ENCODE data around the gene ILK.

Gene ILK

GRCh38 chr11:6631361-6631890 is 27.9 kb downstream of the ILK start:
- no peak for DNase-seq (ENCODE audit: low read depth)
- TF ChIP-seq CTCF (IDR thresholded peaks at IDR 0.05; ENCODE audit: control insufficient read depth, extremely low read depth, insufficient read depth) = no peak
- H3K4me3 ChIP-seq (ENCODE audit: low read depth, low read length) = no peak overlapping the region

- H3K4me3 ChIP-seq (ENCODE audit: low read depth, low read length) = no peak overlapping the region
- no peak for TF ChIP-seq CTCF (IDR thresholded peaks at IDR 0.05; ENCODE audit: control insufficient read depth, extremely low read depth, insufficient read depth)
- no peak for DNase-seq (ENCODE audit: low read depth)
Observed at GRCh38 chr11:6632116-6633073, 28.8 kb downstream of the ILK start.

DNA sequence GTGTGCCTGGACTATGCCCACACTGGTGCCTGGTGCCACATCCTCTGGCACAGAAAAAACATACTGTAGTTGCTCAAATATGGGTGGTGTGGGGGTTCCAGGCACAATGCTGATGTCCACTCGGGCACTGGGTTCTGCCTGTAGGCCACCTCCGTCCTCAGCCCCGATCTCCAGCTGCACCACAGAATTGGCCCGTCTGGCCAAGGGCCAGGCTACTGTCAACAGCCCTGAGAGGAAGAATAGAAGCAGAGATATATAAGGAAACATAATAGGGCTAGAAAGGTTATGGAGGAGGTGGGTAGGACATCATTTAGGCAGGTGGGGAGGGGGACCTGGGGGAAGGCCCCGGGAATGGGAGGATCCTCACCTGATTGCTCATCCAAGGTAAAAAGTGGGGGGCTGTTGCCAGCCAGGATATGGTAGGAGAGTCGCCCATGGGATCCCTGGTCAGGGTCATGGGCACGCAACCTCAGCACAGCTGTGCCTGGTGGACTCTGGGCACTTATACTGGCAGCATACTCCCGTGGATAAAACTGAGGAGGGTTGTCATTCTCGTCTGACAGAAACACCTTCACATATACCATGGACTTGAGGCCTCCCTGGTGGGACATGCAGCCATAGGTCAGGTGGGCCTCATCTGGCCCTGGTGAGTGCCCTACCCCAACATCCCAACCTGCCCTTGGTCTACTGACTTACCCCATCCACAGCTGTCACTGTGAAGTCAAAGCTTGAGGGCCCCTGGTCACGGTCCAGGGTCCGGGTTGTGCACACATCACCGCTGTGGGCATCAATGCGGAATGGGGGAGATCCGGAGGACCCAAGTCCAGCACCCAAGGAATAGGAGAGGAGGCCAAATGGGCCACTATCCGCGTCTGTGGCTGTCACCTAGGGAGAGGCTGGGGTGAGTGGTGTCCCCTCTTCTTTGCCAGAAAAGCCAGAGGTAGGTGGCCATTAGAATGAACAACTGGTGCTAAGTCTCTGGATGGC is 30.1 kb downstream of the ILK start:
- no peak for TF ChIP-seq CTCF (IDR thresholded peaks at IDR 0.05; ENCODE audit: control insufficient read depth, extremely low read depth, insufficient read depth)

GRCh38 chr11:6634534-6634933 is 31.0 kb downstream of the ILK start:
- no peak overlapping the region for H3K4me3 ChIP-seq (ENCODE audit: low read depth, low read length)
- no peak for TF ChIP-seq CTCF (IDR thresholded peaks at IDR 0.05; ENCODE audit: control insufficient read depth, extremely low read depth, insufficient read depth)
- no peak for DNase-seq (ENCODE audit: low read depth)

More for the DNA sequence above, 30.1 kb downstream of the ILK start:
- DNase-seq (ENCODE audit: low read depth) = no peak
- no peak overlapping the region for H3K4me3 ChIP-seq (ENCODE audit: low read depth, low read length)

DNA sequence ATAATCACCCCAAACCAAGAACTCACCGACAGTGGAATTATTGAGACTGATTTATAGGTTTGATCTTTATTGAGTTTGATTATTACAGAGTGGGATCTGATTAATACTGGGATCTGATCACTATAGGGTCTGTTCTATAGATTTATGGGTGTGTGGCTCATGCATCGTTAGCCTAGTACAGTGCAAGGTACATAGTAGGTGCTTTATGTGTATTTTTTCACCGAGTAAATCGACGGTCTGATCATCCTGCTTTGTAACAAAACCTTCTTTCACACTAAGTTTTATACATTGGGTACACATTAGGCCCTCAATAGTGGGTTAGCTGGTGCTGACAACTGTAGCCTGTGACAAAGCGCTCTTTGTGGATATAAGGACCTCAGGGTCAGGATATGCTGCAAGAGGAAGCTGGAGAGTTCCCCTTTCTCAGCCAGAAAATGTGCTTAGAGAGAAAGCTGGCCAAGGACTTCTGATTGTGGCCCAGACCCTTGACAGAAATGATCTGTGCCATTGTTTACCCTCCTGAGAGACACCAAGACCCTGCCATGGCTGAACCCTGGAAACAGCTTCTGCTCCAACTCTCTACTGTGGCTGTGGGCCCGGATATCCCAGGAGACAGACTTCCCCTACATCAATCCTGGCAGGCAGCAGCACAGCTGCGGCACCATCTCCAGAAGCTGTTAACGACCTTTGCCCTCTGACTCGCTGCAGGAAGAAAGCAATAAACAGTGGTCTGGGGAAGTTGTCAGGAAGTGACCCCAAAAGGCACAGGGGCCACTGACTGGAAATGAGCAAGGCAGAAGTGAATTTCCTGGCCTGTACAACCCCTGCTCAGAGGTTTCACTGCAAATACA is 31.7 kb downstream of the ILK start:
- no peak overlapping the region for H3K4me3 ChIP-seq (ENCODE audit: low read depth, low read length)
- DNase-seq (ENCODE audit: low read depth) = no peak
- no peak for TF ChIP-seq CTCF (IDR thresholded peaks at IDR 0.05; ENCODE audit: control insufficient read depth, extremely low read depth, insufficient read depth)

DNA sequence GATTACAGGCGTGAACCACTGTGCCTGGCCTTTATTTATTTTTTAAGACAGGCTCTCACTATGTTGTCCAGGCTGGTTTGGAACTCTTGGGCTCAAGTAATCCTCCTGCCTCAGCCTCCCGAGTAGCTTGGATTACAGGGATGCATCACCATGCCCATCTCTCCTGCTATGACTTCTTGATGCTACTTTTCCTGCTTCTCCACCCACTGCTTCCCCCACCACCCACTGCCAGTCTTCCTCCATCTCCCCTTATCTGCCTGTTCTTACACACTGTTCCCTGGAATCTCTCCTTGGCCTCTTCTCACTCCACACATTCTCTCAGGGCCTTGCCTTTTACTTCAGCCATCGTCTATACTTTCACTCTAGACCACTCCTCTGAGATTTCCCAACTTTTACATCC is 32.9 kb downstream of the ILK start:
- DNase-seq (ENCODE audit: low read depth) = no peak
- no peak overlapping the region for H3K4me3 ChIP-seq (ENCODE audit: low read depth, low read length)
- no peak for TF ChIP-seq CTCF (IDR thresholded peaks at IDR 0.05; ENCODE audit: control insufficient read depth, extremely low read depth, insufficient read depth)
